Activated CD4-positive, alpha-beta T cell treated with anti-CD3 and anti-CD28 coated beads, Interleukin-2, amount 10 ng/mL, durations not matched to agents 24 days and 14 days (primary cell): ENCODE data around the gene RCC2. TPM values are rescaled to one million over a fixed set of nuclear protein-coding genes. Genes with fewer than 3 reads are reported as not detected.
"Not testable (repeated sequence)": the region's sequence is repeated elsewhere in the genome, so short reads cannot be mapped to it uniquely, and the experiment has no call there.

Experiments
- DNase-seq: peaks from one replicate; pipeline ENCODE4 v3.0.0; 2022
- H3K27ac Mint-ChIP-seq: one replicate; pipeline ENCODE4 v1.8.0; 2022; ENCODE audit warnings: mild to moderate bottlenecking, mixed read lengths
- H3K27me3 Mint-ChIP-seq: one replicate; pipeline ENCODE4 v1.8.0; 2022; ENCODE audit warnings: mixed read lengths
- H3K36me3 Mint-ChIP-seq: one replicate; pipeline ENCODE4 v1.8.0; 2022; ENCODE audit warnings: low read depth, mild to moderate bottlenecking, mixed read lengths
- H3K4me1 Mint-ChIP-seq: one replicate; pipeline ENCODE4 v1.8.0; 2021; ENCODE audit warnings: mixed read lengths
- H3K4me3 Mint-ChIP-seq: one replicate; pipeline ENCODE4 v1.8.0; 2022; ENCODE audit warnings: mild to moderate bottlenecking, moderate library complexity, mixed read lengths
- H3K9me3 Mint-ChIP-seq: one replicate; pipeline ENCODE4 v1.8.0; 2021; ENCODE audit warnings: mixed read lengths
- intact Hi-C: fragments of 100-400 bp; cut with micrococcal nuclease; formaldehyde crosslinking; loops from one replicate; pipeline ENCODE4 v1.15.1; 2023
- total RNA-seq: library from RNA; stranded (reverse); gene quantifications from 2 replicates; pipeline ENCODE4 v1.2.3, GENCODE V29; 2022

The RCC2 gene
- total RNA-seq: 225 and 234 TPM in 2 replicates

DNA sequence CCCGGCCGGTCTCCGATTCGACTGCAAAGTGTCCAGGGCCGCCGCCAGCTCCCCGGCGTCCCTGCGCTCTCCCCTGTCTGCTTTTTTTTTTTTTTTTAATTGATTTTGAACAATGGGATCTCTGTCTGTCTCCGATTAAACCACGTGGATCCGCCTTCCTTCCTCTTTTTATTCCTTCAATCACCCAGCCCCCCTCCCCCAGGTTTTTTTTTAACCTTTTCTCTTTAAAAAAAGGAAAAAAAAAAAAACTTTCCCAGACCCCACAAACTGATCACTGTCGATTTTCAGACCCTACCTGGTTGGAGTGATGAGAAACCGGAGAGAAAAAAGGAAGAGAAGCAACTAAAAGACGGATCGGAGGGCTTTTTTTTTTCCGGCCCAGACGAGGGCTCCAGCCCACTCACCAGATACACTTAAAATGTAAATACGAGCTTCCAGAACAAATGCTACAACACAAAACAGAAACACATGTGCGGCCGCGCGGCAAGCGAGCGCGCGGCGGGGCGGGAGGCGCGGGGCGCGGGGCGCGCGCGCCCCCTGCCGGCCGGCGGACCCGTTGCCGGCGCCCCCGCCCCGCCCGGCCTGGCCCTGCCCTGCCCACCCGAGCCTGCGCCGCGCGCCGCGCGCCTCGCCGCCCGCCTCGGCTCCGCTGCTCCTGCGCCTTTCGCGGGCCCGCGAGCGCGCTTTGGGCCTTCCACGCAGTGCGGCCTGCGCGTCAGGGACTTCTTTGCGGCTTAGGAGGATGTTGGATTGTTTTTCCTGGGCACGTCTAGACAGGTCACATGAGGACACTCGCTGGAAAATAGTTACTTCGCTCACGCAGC, at the start of gene RCC2:
RCC2 (minus strand) TSS at position 428 of the 824 bp plus-strand sequence. CDS start 1,163 bp downstream, outside the sequence.
- peaks cover 31% of the 10 kb centered on the region for H3K36me3 Mint-ChIP-seq
- intact Hi-C loops: no loop called here
- peaks cover 41% of the 10 kb centered on the region for H3K4me1 Mint-ChIP-seq
- H3K4me3 Mint-ChIP-seq: peak within 1 kb of the TSS; percentile 96
- DNase-seq: peak; percentile 92
- peak within 1 kb of the TSS; percentile 99 for H3K27ac Mint-ChIP-seq
- no peaks in the 10 kb centered on the region for H3K27me3 Mint-ChIP-seq
- H3K9me3 Mint-ChIP-seq: no peaks in the 10 kb centered on the region

GRCh38 chr1:17486242-17486641, 46.8 kb upstream of the RCC2 start:
- DNase-seq: no peak
- Mint-ChIP-seq H3K27ac (no peak overlapping the region), H3K9me3 (no peaks in the 10 kb centered on the region), H3K4me3 (no peak overlapping the region), H3K27me3 (peaks cover 3% of the 10 kb centered on the region), H3K4me1 (no peaks in the 10 kb centered on the region), H3K36me3 (no peaks in the 10 kb centered on the region)
- intact Hi-C loops: no loop called here

- H3K4me1 Mint-ChIP-seq: no peaks in the 10 kb centered on the region
- H3K4me3 Mint-ChIP-seq: no peak overlapping the region
- intact Hi-C loops: no loop called here
- H3K27ac Mint-ChIP-seq: no peak overlapping the region
- H3K36me3 Mint-ChIP-seq: no peaks in the 10 kb centered on the region
- H3K27me3 Mint-ChIP-seq: peaks cover 3% of the 10 kb centered on the region
- peak; percentile 57 for DNase-seq
- H3K9me3 Mint-ChIP-seq: no peaks in the 10 kb centered on the region
Measured at GRCh38 chr1:17485281-17485680, 45.8 kb upstream of the RCC2 start.

- H3K27me3 Mint-ChIP-seq, H3K36me3 Mint-ChIP-seq, H3K4me3 Mint-ChIP-seq, H3K9me3 Mint-ChIP-seq, H3K27ac Mint-ChIP-seq, intact Hi-C loops, DNase-seq, H3K4me1 Mint-ChIP-seq: not testable (repeated sequence)
Measured at GRCh38 chr1:17481981-17482380, 42.5 kb upstream of the RCC2 start.

- Mint-ChIP-seq H3K27me3 (peaks cover 5% of the 10 kb centered on the region), H3K27ac (no peak overlapping the region), H3K9me3 (no peaks in the 10 kb centered on the region), H3K36me3 (no peaks in the 10 kb centered on the region), H3K4me3 (no peak overlapping the region), H3K4me1 (no peaks in the 10 kb centered on the region)
- no peak for DNase-seq
- intact Hi-C loops: no loop called here
Measured at GRCh38 chr1:17480846-17481245, 41.4 kb upstream of the RCC2 start.

DNA sequence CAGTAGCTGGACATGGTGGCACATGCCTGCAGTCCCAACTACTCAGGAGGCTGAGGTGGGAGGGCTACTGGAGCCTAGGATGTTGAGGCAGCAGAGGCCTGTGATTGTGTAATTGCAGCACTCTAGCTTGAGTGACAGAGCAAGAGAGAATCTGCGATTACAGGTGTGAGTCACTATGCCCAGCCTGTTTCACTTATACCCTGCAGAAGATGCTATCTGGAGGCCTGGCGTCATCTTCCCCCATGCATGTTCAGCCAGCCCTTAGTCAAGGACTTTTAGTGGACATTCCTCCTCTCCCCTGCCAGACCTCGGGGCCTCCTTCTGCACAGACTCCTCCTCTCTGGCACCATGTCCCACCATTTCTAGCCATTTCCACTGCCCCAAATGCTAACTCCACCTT, 36.3 kb upstream of the RCC2 start:
- DNase-seq: no peak
- intact Hi-C loops: loop anchor here (10.0 kb wide), 1 partner anchor 51 kb away; no protein-coding TSS in a partner anchor
- Mint-ChIP-seq H3K27me3 (peaks cover 2% of the 10 kb centered on the region), H3K4me1 (no peaks in the 10 kb centered on the region), H3K4me3 (no peak overlapping the region), H3K36me3 (no peaks in the 10 kb centered on the region), H3K27ac (no peak overlapping the region), H3K9me3 (no peaks in the 10 kb centered on the region)

- H3K27ac Mint-ChIP-seq, H3K9me3 Mint-ChIP-seq, H3K27me3 Mint-ChIP-seq, DNase-seq, H3K36me3 Mint-ChIP-seq, H3K4me3 Mint-ChIP-seq, H3K4me1 Mint-ChIP-seq: not testable (repeated sequence)
- intact Hi-C loops: loop anchor here (10.0 kb wide), 1 partner anchor 50 kb away; no protein-coding TSS in a partner anchor
Measured at GRCh38 chr1:17474836-17475555, 35.5 kb upstream of the RCC2 start.

DNA sequence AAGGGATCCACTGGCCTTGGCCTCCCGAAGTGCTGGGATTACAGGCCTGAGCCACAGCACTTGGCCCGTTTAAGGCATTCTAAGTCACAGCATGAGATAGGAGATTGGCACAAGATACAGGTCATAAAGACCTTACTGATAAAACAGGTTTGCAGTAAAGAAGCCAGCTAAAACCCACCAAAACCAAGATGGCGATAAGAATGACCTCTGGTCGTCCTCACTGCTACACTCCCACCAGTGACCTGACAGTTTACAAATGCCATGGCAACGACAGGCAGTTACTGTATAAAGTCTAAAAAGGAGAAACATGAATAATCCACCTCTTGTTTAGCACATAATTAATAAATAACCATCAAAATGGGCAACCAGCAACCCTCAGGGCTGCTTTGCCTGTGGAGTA, 33.3 kb upstream of the RCC2 start:
- no peaks in the 10 kb centered on the region for H3K36me3 Mint-ChIP-seq
- no peaks in the 10 kb centered on the region for H3K9me3 Mint-ChIP-seq
- no peak overlapping the region for H3K4me3 Mint-ChIP-seq
- H3K27me3 Mint-ChIP-seq: peaks cover 2% of the 10 kb centered on the region
- H3K4me1 Mint-ChIP-seq: no peaks in the 10 kb centered on the region
- H3K27ac Mint-ChIP-seq: no peak overlapping the region
- intact Hi-C loops: loop anchor here (10.0 kb wide), 1 partner anchor 48 kb away; no protein-coding TSS in a partner anchor
- no peak for DNase-seq

DNA sequence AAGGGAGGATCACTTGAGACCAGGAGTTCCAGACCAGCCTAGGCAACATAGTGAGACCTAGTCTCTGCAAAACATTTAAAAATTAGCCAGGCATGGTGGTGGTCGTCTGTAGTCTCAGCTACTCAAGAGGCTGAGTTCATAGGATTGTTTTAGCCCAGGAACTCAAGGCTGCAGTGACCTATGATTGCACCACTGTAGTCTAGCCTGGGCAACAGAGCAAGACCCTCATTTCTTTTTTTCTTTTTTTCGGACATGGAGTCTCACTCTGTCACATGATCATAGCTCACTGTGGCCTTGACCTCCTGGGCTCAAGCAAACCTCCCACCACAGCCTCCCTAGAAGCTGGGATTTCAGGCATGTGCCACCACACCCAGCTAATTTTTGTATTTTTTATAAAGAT, 31.9 kb upstream of the RCC2 start:
- Mint-ChIP-seq H3K27ac (no peak overlapping the region), H3K36me3 (no peaks in the 10 kb centered on the region), H3K27me3 (peaks cover 2% of the 10 kb centered on the region), H3K4me1 (no peaks in the 10 kb centered on the region), H3K4me3 (no peak overlapping the region), H3K9me3 (no peaks in the 10 kb centered on the region)
- intact Hi-C loops: loop anchor here (10.0 kb wide), 1 partner anchor 47 kb away; no protein-coding TSS in a partner anchor
- DNase-seq: no peak

- Mint-ChIP-seq H3K27me3 (peaks cover 1% of the 10 kb centered on the region), H3K36me3 (no peaks in the 10 kb centered on the region), H3K9me3 (no peaks in the 10 kb centered on the region), H3K4me1 (no peaks in the 10 kb centered on the region), H3K27ac (no peak overlapping the region), H3K4me3 (no peak overlapping the region)
- intact Hi-C loops: loop anchor here (10.0 kb wide), 1 partner anchor 45 kb away; no protein-coding TSS in a partner anchor
- no peak for DNase-seq
Measured at GRCh38 chr1:17470021-17470799, 30.7 kb upstream of the RCC2 start.

- DNase-seq, H3K4me3 Mint-ChIP-seq, H3K27me3 Mint-ChIP-seq, H3K4me1 Mint-ChIP-seq, H3K9me3 Mint-ChIP-seq, intact Hi-C loops, H3K36me3 Mint-ChIP-seq, H3K27ac Mint-ChIP-seq: not testable (repeated sequence)
Measured at GRCh38 chr1:17468357-17469265, 29.1 kb upstream of the RCC2 start.

- no peak for DNase-seq
- Mint-ChIP-seq H3K4me1 (no peaks in the 10 kb centered on the region), H3K9me3 (no peaks in the 10 kb centered on the region), H3K27me3 (peaks cover 2% of the 10 kb centered on the region), H3K4me3 (no peak overlapping the region), H3K27ac (no peak overlapping the region), H3K36me3 (no peaks in the 10 kb centered on the region)
- intact Hi-C loops: no loop called here
Measured at GRCh38 chr1:17466359-17466758, 26.9 kb upstream of the RCC2 start.

- no peak for DNase-seq
- no peaks in the 10 kb centered on the region for H3K4me1 Mint-ChIP-seq
- H3K4me3 Mint-ChIP-seq: no peak overlapping the region
- no peaks in the 10 kb centered on the region for H3K9me3 Mint-ChIP-seq
- no peaks in the 10 kb centered on the region for H3K36me3 Mint-ChIP-seq
- peaks cover 2% of the 10 kb centered on the region for H3K27me3 Mint-ChIP-seq
- H3K27ac Mint-ChIP-seq: no peak overlapping the region
- intact Hi-C loops: no loop called here
Measured at GRCh38 chr1:17465228-17465627, 25.8 kb upstream of the RCC2 start.
